Ovary (tissue), 9 donors: ENCODE data around the gene EYA3. TPM values are rescaled to one million over a fixed set of nuclear protein-coding genes. Genes with fewer than 3 reads are reported as not detected.

ENCODE experiments used
- DNase-seq, 5 donors: peaks; one replicate each; pipeline ENCODE4 v3.0.0-alpha.2; 2019 to 2020
- H3K27ac ChIP-seq, 2 donors: fragments of 200-600 bp; one replicate each; pipeline versions ENCODE4 v1.5.1 to v1.8.0; 2019 to 2022
- H3K27me3 ChIP-seq: fragments of 200-600 bp; one replicate; pipeline ENCODE4 v1.8.0; 2022
- H3K36me3 ChIP-seq: fragments of 200-600 bp; sonication (generic); one replicate; pipeline ENCODE4 v1.5.1; 2019
- H3K4me1 ChIP-seq: one replicate; pipeline ENCODE4 v1.8.1; 2013; ENCODE audit warnings: mild to moderate bottlenecking, moderate library complexity; ENCODE audit not compliant: insufficient read depth
- H3K4me3 ChIP-seq: fragments of 200-600 bp; sonication (generic); one replicate; pipeline ENCODE4 v1.5.1; 2017
- H3K9me3 ChIP-seq, 2 donors: fragments of 200-600 bp in 1 of 2; sonication (generic) in 1 of 2; one replicate each; pipeline versions ENCODE4 v1.5.1 to v1.8.1; 2013 to 2019; ENCODE audit warnings: mild to moderate bottlenecking in 1 of 2, moderate library complexity in 1 of 2
- CTCF ChIP-seq, 3 donors: fragments of 450-650 bp in 2 of 3; fragments of 200-600 bp in 1 of 3; IDR thresholded peaks; one replicate each; pipeline versions ENCODE4 v1.5.1 to v1.8.0; 2016 to 2022; ENCODE audit warnings: antibody characterized with exemption in 3 of 3, mild to moderate bottlenecking in 1 of 3
- EP300 ChIP-seq: sonication (generic); formaldehyde crosslinking; IDR thresholded peaks from one replicate; pipeline ENCODE4 v1.6.1; 2017; ENCODE audit warnings: antibody characterized with exemption
- POLR2A ChIP-seq: fragments of 450-650 bp; IDR thresholded peaks from one replicate; pipeline ENCODE4 v1.6.1; 2017; ENCODE audit warnings: antibody characterized with exemption, mild to moderate bottlenecking, moderate library complexity
- WGBS, 3 donors: extraction: QIAGEN DNeasy Blood & Tissue Kit in 1 of 3; methylation state at CpG; one replicate each; pipeline versions ENCODE4 v1.1.5 to v1.1.7; 2013 to 2017; 5-methylcytosine and 5-hydroxymethylcytosine counted together
- intact Hi-C, 4 donors: fragments of 100-400 bp; cut with DNase I; formaldehyde crosslinking; loops; one replicate each; pipeline versions ENCODE4 v1.11.0 to v1.15.1; 2022 to 2023
- polyA plus RNA-seq, 2 donors: library from polyadenylated mRNA; stranded (reverse); fragments of 200-250 nt in 1 of 2; fragments of 350-450 nt in 1 of 2; fragmentation: Illumina TruSeq in 1 of 2; extraction: RNeasy Lipid Tissue Mini Kit (QIAGEN cat#74804) in 1 of 2; gene quantifications; one replicate each; pipeline ENCODE4 v1.2.3, GENCODE V29; 2013 to 2014
- total RNA-seq, 7 donors: library from RNA; depleted of rRNA in 2 of 7; stranded (reverse); fragments of >200 nt in 2 of 7; fragmentation: NEBNext Ultra II Directional in 3 of 7; extraction: Animal tissue kit (Norgen Biotek cat#: 25700) in 3 of 7; gene quantifications; one replicate each; pipeline versions ENCODE4 v1.1.0 to v1.2.4, GENCODE V29; 2016 to 2023
- donor health status: DM: no; HTN: no; CAD: no; lungs with moderate emphysema.
- donor health status: DM: no; HTN: no; CAD: no.
- donor health status: Bipolar disorder and iron deficiency.
- donor health status: DM: yes; HTN: yes; CAD: no.
- donor health status: DM: no; HTN: no; CAD: no.
- donor health status: DM: yes; HTN: yes; CAD: no.

The EYA3 gene
- total and polyA plus RNA-seq, 9 donors, result 5.4 to 25.7 (median 14.6) TPM

- Histone ChIP-seq H3K27ac (no peak overlapping the region), H3K27me3 (no peaks in the 10 kb centered on the region), H3K9me3 (no peaks in the 10 kb centered on the region), H3K4me3 (no peak overlapping the region), H3K4me1 (no peaks in the 10 kb centered on the region), H3K36me3 (no peaks in the 10 kb centered on the region)
- intact Hi-C loops, result no loop called here
- WGBS, 3 donors, result 87 to 90% (median 88%) methylated on average over 14 of the region's 14 CpGs
- no peak for DNase-seq
- no peak for TF ChIP-seq CTCF (IDR thresholded peaks at IDR 0.05)
- no peak for TF ChIP-seq EP300
- no peak for TF ChIP-seq POLR2A
These were observed 47.2 kb upstream of the EYA3 start for GRCh38 chr1:28135371-28136168.

GRCh38 chr1:28134651-28135207, 46.3 kb upstream of the EYA3 start:
- TF ChIP-seq POLR2A (no peak), CTCF (IDR thresholded peaks at IDR 0.05) (no peak), EP300 (no peak)
- H3K27ac ChIP-seq, result no peak overlapping the region
- no peak for DNase-seq
- H3K27me3 ChIP-seq, result no peaks in the 10 kb centered on the region
- no peaks in the 10 kb centered on the region for H3K4me1 ChIP-seq
- intact Hi-C loops, result no loop called here
- no peaks in the 10 kb centered on the region for H3K9me3 ChIP-seq
- no peak overlapping the region for H3K4me3 ChIP-seq
- 84 to 91% (median 91%) methylated on average over 2 of the region's 2 CpGs for WGBS, 3 donors
- no peaks in the 10 kb centered on the region for H3K36me3 ChIP-seq

- no peak overlapping the region for H3K4me3 ChIP-seq
- no peak overlapping the region for H3K27ac ChIP-seq
- no peaks in the 10 kb centered on the region for H3K4me1 ChIP-seq
- H3K36me3 ChIP-seq, result no peaks in the 10 kb centered on the region
- 76 to 78% (median 77%) methylated on average over 11 of the region's 11 CpGs for WGBS, 3 donors
- TF ChIP-seq POLR2A (no peak), CTCF (IDR thresholded peaks at IDR 0.05) (no peak), EP300 (no peak)
- H3K9me3 ChIP-seq, result no peaks in the 10 kb centered on the region
- H3K27me3 ChIP-seq, result no peaks in the 10 kb centered on the region
- intact Hi-C loops, result no loop called here
- no peak for DNase-seq
These were observed 44.1 kb upstream of the EYA3 start for GRCh38 chr1:28132171-28133167.

GRCh38 chr1:28130901-28131300, 42.5 kb upstream of the EYA3 start:
- no peak for DNase-seq
- H3K4me1 ChIP-seq, result no peaks in the 10 kb centered on the region
- H3K27me3 ChIP-seq, result no peaks in the 10 kb centered on the region
- H3K9me3 ChIP-seq, result no peaks in the 10 kb centered on the region
- WGBS, 3 donors, result 68 to 88% (median 80%) methylated on average over 6 of the region's 6 CpGs
- H3K4me3 ChIP-seq, result no peak overlapping the region
- TF ChIP-seq POLR2A (no peak), EP300 (no peak), CTCF (IDR thresholded peaks at IDR 0.05) (no peak)
- intact Hi-C loops, result no loop called here
- no peaks in the 10 kb centered on the region for H3K36me3 ChIP-seq
- H3K27ac ChIP-seq, result no peak overlapping the region
